GF-D8 (cell line): ENCODE results near the gene CADM1.

ENCODE experiments used
- DNase-seq: peaks from one replicate; lab custom pipeline; 2025; lab: John Stamatoyannopoulos, UW

Gene CADM1

DNA sequence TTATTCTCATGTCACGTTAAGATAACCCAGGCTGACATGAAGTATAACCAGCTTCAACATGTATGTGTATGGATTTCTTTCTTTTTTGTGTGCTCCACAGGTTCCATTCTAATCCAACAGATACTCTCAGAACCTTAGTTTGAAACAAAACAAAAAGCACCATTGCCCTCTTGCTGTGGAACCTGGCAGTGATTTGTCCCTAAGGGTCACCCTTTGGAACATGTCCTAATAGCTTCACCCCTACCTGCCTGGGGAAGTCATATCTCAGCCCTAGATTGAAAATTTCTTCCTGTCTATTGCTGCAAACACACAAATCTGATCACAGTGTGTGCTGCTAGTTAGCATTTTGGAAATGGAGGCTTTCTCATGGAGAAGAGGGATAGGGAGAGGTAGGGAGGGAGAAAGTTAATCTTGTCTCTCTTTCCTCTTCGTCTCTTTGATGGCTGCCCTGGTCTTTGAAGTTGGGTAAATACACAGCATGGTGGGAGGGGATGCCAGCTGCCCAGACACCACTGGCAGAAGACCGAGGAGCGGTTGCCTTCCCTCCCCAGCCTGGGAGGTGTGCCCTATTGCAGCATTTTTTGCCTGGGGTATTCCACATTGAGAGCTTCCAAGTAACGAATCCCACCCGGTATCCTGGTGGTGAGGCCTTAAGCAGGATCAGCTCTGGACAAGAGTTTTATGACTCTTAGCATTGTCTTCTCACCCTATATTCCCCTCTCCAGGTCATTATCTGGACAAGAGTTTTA is 11.6 kb upstream of the CADM1 start:
- DNase-seq, result no peak

DNA sequence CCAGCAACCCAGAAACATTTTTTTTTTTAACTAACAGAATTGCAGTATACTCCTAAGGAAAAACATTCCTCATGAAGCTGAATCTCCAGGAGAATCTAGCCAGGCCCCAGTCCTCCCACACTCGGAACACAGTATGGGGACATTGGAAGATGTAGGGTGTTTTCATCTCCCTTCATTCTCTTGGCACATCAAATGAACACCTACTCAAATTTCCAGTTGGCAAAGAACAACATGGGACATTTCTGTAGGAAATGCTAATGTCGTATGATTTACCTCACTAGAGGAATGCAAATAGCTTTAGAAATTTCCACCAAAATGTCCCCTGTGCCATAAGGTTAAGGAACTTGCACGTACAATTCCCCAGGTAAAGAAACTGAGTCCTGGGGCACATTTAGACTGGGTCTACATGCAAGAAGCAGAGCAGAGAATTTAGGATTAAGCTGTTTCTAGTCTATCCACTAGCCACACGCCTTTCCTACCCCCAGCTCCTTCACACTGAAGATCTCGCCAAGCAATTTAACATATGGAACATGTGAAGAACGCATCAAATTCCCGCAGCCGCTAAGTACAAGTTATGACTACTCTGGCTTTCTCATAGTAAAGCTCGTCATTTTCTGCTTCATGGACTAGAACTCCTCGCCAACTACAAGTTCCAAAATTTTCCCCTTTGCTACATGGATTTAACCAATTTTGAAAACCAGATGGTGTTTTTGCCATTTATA is 2.9 kb upstream of the CADM1 start:
- DNase-seq, result no peak

GRCh38 chr11:115505175-115505574 is 960 bp upstream of the CADM1 start:
- no peak for DNase-seq

GRCh38 chr11:115503886-115504275 is 334 bp downstream of the CADM1 start:
- DNase-seq, result no peak

GRCh38 chr11:115503083-115503885 is 931 bp downstream of the CADM1 start:
- DNase-seq, result no peak

- DNase-seq, result no peak
These were observed 1.6 kb downstream of the CADM1 start for GRCh38 chr11:115502636-115503082.

DNA sequence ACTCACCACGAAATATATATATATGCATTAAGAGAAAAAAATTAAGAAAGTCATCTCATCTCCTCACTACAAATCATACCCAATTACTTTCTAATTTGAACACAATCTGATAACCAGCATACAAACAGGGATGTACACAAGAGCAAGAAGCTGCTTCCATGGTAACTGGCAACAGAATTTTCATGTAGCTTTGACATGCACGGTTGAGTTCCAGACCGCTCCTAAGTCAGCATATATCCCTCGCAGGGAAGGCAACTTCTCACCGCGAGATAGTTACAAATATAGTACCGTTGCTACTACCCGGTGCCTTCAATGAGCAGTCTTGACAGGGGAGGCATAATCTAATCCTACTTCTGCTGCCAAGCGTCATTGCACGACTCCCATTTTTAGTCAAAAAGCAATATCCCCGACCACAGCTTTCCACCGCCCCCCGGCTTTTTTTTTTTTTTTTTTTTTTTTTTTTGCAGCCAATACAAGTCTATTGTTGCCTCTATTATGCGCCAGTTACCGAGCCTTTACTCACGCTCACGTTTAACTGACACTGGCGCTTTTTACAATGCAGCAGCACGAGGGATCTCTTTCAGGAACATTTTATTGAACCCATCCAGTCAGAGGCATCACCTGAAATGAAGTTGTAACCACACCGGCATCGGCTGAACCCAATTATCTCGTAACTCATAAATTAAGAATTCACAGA is 2.2 kb downstream of the CADM1 start:
- DNase-seq, result no peak

DNA sequence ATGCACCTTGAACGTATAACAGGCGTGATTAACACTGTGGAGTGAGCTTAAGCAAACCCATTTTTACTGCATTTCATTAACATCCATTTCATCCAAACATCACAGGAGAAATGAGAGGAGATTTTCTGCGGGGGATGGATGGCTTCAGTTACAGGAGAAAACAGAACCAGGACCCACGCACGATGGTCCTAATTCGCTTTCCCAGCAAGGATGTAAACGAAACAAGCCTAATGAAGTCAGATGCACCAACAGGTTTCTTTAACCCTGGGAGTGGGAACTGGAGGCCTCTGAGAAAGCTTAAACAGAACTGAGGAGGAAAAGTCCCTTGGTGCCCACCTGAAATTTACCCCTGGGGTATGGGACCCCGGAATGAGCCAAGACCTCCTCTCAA is 2.7 kb downstream of the CADM1 start:
- DNase-seq, result no peak

DNA sequence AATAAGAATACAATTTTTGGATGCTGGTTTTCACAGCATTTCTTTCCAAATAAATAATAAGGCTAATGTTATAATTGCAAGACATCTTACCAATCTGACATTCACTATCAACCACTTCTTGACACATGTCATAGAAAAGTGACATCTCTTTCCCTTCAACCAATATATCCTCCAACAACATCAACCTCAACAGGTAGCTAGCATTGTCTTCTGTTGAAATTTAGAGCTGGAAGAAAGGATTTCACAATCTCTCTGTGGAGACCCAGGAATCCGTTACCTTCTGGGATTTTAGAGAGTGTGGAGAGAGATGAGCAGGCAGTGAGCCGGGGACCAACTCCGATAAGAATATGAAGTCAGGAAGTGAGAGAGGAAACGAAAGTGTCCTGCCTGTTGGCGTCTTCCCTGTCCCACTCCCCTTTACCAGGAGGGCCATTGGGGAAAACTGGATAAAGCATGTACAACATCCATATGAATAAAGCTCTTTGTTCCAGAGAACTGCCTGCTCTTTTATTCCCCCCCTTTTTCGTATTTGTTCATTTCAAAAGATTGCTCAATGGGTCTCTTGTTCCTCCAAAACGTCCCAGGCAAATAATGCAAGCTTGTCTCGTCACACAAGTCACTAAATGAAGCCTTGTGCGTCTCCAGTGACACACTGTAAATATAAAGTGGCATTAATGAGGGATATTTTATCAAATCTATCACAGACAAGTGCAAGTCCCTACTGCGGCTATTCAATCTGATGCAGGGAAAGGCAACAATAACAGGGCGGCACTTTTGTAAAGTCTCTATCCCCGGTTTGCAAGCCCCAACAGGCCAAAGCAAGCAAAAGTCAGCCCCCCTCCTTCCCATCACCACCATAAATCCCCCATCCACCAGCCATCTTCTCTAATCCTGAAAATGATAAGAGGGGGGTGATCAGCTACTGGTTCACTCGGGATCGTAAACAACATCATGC is 3.4 kb downstream of the CADM1 start:
- DNase-seq, result no peak

DNA sequence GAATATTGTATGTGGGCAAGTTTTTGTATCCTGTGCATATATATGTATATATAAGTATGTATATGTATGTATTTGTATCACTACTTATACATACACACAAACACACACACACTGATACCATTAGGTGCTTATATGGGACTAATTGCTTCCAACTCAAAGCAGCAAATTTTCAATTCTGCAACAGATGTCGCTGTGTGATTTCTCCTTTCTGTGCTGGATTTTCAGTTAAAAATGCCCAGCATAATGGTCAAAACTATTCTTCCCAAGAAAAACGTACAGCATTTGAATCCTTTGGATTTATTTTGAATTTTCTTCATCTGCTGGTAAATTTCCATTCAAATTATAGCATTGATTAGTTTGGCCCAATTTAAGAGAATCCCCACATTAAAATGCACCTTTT is 4.3 kb downstream of the CADM1 start:
- no peak for DNase-seq

- DNase-seq, result no peak
These were observed 4.9 kb downstream of the CADM1 start for GRCh38 chr11:115499241-115499799.

DNA sequence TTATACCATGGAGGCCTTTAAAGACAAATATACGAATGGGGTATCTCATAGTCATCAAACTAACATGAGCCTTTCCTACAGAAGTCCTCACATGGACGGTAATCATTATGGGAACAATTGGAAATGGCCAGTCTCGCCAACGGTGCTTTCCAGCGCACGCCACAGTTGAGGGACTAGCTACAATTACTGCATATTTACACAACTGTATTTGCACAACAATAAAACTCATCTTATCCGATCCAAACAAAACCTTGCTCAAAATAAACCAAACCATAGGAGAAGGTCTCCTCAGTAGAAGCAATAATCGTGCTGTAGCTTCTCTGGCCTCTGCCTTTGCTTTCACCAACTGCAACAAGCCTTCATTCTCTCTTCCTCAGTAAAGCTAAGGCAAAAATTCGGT is 5.9 kb downstream of the CADM1 start:
- DNase-seq, result no peak

DNA sequence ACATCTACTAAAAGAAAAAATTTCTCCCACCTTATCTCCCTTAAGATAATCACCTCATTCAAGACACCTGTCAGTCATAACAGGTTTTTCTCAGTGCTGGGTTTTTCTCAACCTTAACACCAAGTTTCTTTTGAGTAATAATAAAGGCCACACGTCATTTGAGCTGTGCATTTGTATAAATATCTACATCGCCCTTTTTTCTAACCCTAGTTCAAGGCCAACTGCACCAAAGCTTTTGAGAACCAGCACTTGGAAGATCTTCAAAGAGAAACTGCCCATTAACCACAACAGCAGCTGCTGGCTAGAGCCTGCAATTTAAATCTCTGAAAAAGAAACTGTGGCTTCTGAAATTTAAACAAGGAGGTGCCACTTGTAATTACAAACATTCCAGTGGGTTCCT is 6.9 kb downstream of the CADM1 start:
- DNase-seq, result no peak

DNA sequence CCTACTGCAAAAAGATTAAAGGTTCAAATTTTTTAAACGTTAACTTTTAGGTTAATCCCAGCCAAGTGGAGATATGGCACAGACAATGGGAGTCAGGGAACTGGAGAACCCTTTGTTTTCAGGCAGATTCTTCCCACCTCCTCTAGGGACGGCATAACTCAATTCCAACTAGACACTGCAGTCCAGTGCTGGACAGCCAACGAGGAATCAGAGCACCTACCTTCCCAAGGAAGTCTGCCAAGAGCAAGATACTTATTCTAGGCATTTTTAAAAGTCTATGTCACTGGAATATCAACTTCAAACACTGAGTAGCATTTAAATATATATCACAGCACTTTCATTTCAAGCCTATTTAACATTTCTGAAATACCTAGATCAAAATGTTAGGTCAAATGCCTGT is 7.3 kb downstream of the CADM1 start:
- DNase-seq, result no peak

DNA sequence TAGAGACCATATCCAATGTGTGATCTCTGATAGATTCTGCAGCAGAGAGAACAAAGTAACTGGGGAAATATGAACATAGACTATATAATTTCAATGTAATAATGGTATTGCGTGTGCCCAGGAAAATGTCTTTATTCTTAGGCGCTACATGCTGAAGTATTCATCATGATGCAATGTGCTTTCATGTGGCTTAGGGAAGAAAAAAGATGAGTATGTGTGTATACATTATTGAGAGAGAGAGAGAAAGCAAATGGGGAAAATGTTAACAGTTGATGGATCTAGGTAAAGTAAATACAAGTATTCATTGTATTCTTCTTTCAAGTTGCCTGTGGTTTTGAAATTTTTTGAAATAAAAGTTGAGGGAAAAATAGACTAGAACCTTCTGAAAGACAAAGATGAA is 10.3 kb downstream of the CADM1 start:
- no peak for DNase-seq

GRCh38 chr11:115493488-115493887 is 10.7 kb downstream of the CADM1 start:
- no peak for DNase-seq

DNA sequence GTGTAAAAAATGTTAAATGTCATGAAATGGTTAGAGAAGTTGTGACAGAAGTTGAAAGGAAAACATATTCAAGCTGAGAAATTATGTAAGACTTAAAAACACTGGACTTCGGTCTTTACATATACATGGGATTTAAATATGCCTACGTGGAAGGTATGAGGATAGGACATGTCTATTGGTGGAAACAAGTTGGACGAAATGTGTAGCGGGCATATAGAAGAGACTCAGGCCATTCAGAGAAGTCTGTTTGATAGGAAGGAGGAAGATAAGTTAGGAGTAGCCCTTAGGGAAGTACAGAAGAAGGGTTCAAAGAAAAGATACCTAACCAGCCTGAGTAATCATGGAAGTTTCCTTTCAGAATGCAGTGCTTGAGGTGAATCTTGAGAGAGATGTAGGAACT is 14.7 kb downstream of the CADM1 start:
- DNase-seq, result no peak

DNA sequence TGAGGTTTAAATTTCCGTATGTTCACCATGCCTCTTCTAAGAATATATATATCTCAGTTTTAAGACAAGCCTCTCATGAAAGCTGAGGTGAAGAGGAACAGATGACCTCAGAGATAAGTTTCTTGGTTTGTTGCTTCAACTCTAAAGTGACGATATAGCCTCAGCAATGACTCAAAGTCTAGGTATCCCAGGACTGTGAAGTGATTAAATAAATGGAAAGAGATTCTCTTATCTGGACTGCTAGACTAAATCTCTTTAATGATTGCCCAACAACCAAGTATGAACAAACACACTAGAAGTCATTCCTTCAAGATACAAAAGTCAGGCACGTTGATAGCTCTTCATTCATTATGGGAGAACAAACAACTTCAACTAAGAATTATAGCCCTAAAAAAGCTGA is 15.3 kb downstream of the CADM1 start:
- DNase-seq, result no peak

GRCh38 chr11:115481528-115481927 is 22.7 kb downstream of the CADM1 start:
- no peak for DNase-seq

- DNase-seq, result no peak
These were observed 23.6 kb downstream of the CADM1 start for GRCh38 chr11:115480611-115481010.

GRCh38 chr11:115477410-115477809 is 26.8 kb downstream of the CADM1 start:
- DNase-seq, result no peak
